ENCODE data around the gene DNAJB11. TPM values are rescaled to one million over a fixed set of nuclear protein-coding genes. Genes with fewer than 3 reads are reported as not detected.

The DNAJB11 gene
- total and polyA plus RNA-seq, 2 experiments from 2014 or later: 72.6 to 85.6 TPM

GRCh38 chr3:186526256-186526606 is 44.3 kb upstream of the DNAJB11 start:
- peaks cover 5% of the 10 kb centered on the region for H3K27me3 Mint-ChIP-seq (ENCODE audit: insufficient read depth, low read depth, poor library complexity)
- no peaks in the 10 kb centered on the region for H3K36me3 Mint-ChIP-seq (ENCODE audit: low read depth)
- no peaks in the 10 kb centered on the region for H3K36me3 ChIP-seq (ENCODE audit: insufficient read depth)
- no peak overlapping the region for H3K27ac Mint-ChIP-seq
- peaks cover 24% of the 10 kb centered on the region; the same call in 1 of the 2 replicates for H3K4me1 ChIP-seq (ENCODE audit: insufficient read depth)
- no peak overlapping the region for H3K4me2 ChIP-seq
- no peaks in the 10 kb centered on the region for H3K9me3 Mint-ChIP-seq
- H4K20me1 ChIP-seq (replicated peaks; ENCODE audit: insufficient read depth): no peaks in the 10 kb centered on the region
- ATAC-seq (no peak), DNase-seq (ENCODE audit: low spot score) (no peak)
- H3K27ac ChIP-seq (ENCODE audit: low read depth): no peak overlapping the region
- no peaks in the 10 kb centered on the region for H3K79me2 ChIP-seq (replicated peaks; ENCODE audit: insufficient read depth)
- H2AFZ ChIP-seq: no peak overlapping the region
- H3K4me1 Mint-ChIP-seq: peaks cover 14% of the 10 kb centered on the region
- TF ChIP-seq ZNF462 (CRISPR knock-in tag; IDR thresholded peaks at IDR 0.05) (no peak), CREB1 (CRISPR knock-in tag; IDR thresholded peaks at IDR 0.05; ENCODE audit: low read depth) (no peak), EZH2phosphoT487 (IDR thresholded peaks at IDR 0.05; ENCODE audit: unreplicated experiment) (no peak), EZH2 (IDR thresholded peaks at IDR 0.05; ENCODE audit: low read depth, unreplicated experiment) (no peak), JUNB (IDR thresholded peaks at IDR 0.05; ENCODE audit: unreplicated experiment) (no peak), NANOG (IDR thresholded peaks at IDR 0.05; ENCODE audit: borderline replicate concordance) (no peak), STAT1 (IDR thresholded peaks at IDR 0.05; ENCODE audit: unreplicated experiment) (no peak), ZNF331 (CRISPR knock-in tag; IDR thresholded peaks at IDR 0.05; ENCODE audit: low read depth) (no peak), POLR2AphosphoS5 (IDR thresholded peaks at IDR 0.05; ENCODE audit: low read depth) (no peak), ZNF114 (CRISPR knock-in tag; IDR thresholded peaks at IDR 0.05) (no peak)
- TF ChIP-seq, protein P1, sequence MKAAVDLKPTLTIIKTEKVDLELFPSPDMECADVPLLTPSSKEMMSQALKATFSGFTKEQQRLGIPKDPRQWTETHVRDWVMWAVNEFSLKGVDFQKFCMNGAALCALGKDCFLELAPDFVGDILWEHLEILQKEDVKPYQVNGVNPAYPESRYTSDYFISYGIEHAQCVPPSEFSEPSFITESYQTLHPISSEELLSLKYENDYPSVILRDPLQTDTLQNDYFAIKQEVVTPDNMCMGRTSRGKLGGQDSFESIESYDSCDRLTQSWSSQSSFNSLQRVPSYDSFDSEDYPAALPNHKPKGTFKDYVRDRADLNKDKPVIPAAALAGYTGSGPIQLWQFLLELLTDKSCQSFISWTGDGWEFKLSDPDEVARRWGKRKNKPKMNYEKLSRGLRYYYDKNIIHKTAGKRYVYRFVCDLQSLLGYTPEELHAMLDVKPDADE (IDR thresholded peaks at IDR 0.05): no peak
- TF ChIP-seq, protein P2, sequence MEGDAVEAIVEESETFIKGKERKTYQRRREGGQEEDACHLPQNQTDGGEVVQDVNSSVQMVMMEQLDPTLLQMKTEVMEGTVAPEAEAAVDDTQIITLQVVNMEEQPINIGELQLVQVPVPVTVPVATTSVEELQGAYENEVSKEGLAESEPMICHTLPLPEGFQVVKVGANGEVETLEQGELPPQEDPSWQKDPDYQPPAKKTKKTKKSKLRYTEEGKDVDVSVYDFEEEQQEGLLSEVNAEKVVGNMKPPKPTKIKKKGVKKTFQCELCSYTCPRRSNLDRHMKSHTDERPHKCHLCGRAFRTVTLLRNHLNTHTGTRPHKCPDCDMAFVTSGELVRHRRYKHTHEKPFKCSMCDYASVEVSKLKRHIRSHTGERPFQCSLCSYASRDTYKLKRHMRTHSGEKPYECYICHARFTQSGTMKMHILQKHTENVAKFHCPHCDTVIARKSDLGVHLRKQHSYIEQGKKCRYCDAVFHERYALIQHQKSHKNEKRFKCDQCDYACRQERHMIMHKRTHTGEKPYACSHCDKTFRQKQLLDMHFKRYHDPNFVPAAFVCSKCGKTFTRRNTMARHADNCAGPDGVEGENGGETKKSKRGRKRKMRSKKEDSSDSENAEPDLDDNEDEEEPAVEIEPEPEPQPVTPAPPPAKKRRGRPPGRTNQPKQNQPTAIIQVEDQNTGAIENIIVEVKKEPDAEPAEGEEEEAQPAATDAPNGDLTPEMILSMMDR (conservative IDR thresholded peaks at IDR 0.05; ENCODE audit: low read depth in 2 of 2): no peak
- TF ChIP-seq, protein P3, sequence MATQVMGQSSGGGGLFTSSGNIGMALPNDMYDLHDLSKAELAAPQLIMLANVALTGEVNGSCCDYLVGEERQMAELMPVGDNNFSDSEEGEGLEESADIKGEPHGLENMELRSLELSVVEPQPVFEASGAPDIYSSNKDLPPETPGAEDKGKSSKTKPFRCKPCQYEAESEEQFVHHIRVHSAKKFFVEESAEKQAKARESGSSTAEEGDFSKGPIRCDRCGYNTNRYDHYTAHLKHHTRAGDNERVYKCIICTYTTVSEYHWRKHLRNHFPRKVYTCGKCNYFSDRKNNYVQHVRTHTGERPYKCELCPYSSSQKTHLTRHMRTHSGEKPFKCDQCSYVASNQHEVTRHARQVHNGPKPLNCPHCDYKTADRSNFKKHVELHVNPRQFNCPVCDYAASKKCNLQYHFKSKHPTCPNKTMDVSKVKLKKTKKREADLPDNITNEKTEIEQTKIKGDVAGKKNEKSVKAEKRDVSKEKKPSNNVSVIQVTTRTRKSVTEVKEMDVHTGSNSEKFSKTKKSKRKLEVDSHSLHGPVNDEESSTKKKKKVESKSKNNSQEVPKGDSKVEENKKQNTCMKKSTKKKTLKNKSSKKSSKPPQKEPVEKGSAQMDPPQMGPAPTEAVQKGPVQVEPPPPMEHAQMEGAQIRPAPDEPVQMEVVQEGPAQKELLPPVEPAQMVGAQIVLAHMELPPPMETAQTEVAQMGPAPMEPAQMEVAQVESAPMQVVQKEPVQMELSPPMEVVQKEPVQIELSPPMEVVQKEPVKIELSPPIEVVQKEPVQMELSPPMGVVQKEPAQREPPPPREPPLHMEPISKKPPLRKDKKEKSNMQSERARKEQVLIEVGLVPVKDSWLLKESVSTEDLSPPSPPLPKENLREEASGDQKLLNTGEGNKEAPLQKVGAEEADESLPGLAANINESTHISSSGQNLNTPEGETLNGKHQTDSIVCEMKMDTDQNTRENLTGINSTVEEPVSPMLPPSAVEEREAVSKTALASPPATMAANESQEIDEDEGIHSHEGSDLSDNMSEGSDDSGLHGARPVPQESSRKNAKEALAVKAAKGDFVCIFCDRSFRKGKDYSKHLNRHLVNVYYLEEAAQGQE (IDR thresholded peaks at IDR 0.05; ENCODE audit: unreplicated experiment): no peak
- peaks cover 5% of the 10 kb centered on the region; the same call in 1 of the 2 replicates for H3K9me2 ChIP-seq (ENCODE audit: insufficient read depth)
- no peak overlapping the region for H3K4me3 ChIP-seq
- H3F3A ChIP-seq (replicated peaks; ENCODE audit: low read depth): no peaks in the 10 kb centered on the region
- no peaks in the 10 kb centered on the region for H3K27me3 ChIP-seq (ENCODE audit: insufficient read depth)
- no peak overlapping the region for H3K4me3 Mint-ChIP-seq
